Skeletal muscle tissue (tissue), 4 donors: Measurements from ENCODE around the gene SYT8. TPM values are rescaled to one million over a fixed set of nuclear protein-coding genes. Genes with fewer than 3 reads are reported as not detected.

Experiments used
- H3K27ac ChIP-seq: one replicate; pipeline ENCODE4 v1.7.0; 2013; ENCODE audit warnings: mild to moderate bottlenecking, low read depth, low read length, inconsistent platforms
- H3K27me3 ChIP-seq, 3 donors: one replicate each; pipeline ENCODE4 v1.7.0; 2013; ENCODE audit warnings: low read length in 3 of 3; ENCODE audit not compliant: control insufficient read depth in 3 of 3, insufficient read depth in 3 of 3
- H3K36me3 ChIP-seq, 3 donors: one replicate each; pipeline ENCODE4 v1.7.0; 2013; ENCODE audit warnings: low read length in 3 of 3; ENCODE audit not compliant: control insufficient read depth in 3 of 3, insufficient read depth in 3 of 3
- H3K4me1 ChIP-seq, 3 donors: one replicate each; pipeline ENCODE4 v1.7.0; 2013; ENCODE audit warnings: low read length in 3 of 3, mild to moderate bottlenecking in 3 of 3; ENCODE audit not compliant: control insufficient read depth in 3 of 3, insufficient read depth in 3 of 3
- H3K4me3 ChIP-seq, 3 donors: one replicate each; pipeline ENCODE4 v1.7.0; 2013; ENCODE audit warnings: low read length in 3 of 3
- H3K9ac ChIP-seq, 3 donors: one replicate each; pipeline ENCODE4 v1.7.0; 2013; ENCODE audit warnings: low read length in 3 of 3, mild to moderate bottlenecking in 3 of 3, moderate library complexity in 2 of 3, low read depth in 1 of 3
- H3K9me3 ChIP-seq, 3 donors: one replicate each; pipeline ENCODE4 v1.7.0; 2013; ENCODE audit warnings: low read length in 3 of 3; ENCODE audit not compliant: control insufficient read depth in 3 of 3
- total RNA-seq: library from RNA; depleted of rRNA; stranded (reverse); fragments of >200 nt; gene quantifications from one replicate; pipeline ENCODE4 v1.2.3, GENCODE V29; 2014
- donor health status: Osteomylitis.

The SYT8 gene
- total RNA-seq, 1 donor from 2014 or later = not detected

- Histone ChIP-seq H3K27me3 (peaks cover 14 to 45% (median 20%) of the 10 kb centered on the region in 3 donors), H3K4me3 (peak overlapping the region in 2 of 3 donors; percentile 23 to 41), H3K4me1 (peaks cover 44 to 66% (median 47%) of the 10 kb centered on the region in 3 donors), H3K9me3 (no peaks in the 10 kb centered on the region), H3K36me3 (peaks cover 0 to 3% (median 0%) of the 10 kb centered on the region in 3 donors), H3K9ac (peak overlapping the region; percentile 51 to 75 (median 53)), H3K27ac (peak overlapping the region; percentile 60)
Measured at GRCh38 chr11:1876361-1877063, 41.7 kb downstream of the SYT8 start.

- peaks cover 5 to 36% (median 11%) of the 10 kb centered on the region in 3 donors for H3K27me3 ChIP-seq
- peak overlapping the region; percentile 89 for H3K27ac ChIP-seq
- H3K4me1 ChIP-seq = peaks cover 53 to 71% (median 56%) of the 10 kb centered on the region in 3 donors
- H3K36me3 ChIP-seq = peaks cover 0 to 3% (median 0%) of the 10 kb centered on the region in 3 donors
- H3K9me3 ChIP-seq = no peaks in the 10 kb centered on the region
- peak overlapping the region in 1 of 3 donors; percentile 45 for H3K4me3 ChIP-seq
- peak overlapping the region in 2 of 3 donors; percentile 40 to 57 for H3K9ac ChIP-seq
Measured at GRCh38 chr11:1877211-1878136, 42.7 kb downstream of the SYT8 start.

GRCh38 chr11:1878137-1879031 lies 43.6 kb downstream of the SYT8 start:
- Histone ChIP-seq H3K9ac (peak overlapping the region in 1 of 3 donors; percentile 57), H3K27ac (peak overlapping the region; percentile 89), H3K4me1 (peaks cover 62 to 76% (median 63%) of the 10 kb centered on the region in 3 donors), H3K9me3 (no peaks in the 10 kb centered on the region), H3K4me3 (peak overlapping the region in 1 of 3 donors; percentile 45), H3K27me3 (peaks cover 2 to 29% (median 11%) of the 10 kb centered on the region in 3 donors), H3K36me3 (peaks cover 0 to 5% (median 2%) of the 10 kb centered on the region in 3 donors)

- Histone ChIP-seq H3K4me1 (peaks cover 63 to 78% (median 63%) of the 10 kb centered on the region in 3 donors), H3K4me3 (no peak overlapping the region)
Measured at GRCh38 chr11:1879342-1879940, 44.7 kb downstream of the SYT8 start.

GRCh38 chr11:1879941-1880720 lies 45.3 kb downstream of the SYT8 start:
- Histone ChIP-seq H3K9me3 (no peaks in the 10 kb centered on the region), H3K36me3 (peaks cover 3 to 18% (median 4%) of the 10 kb centered on the region in 3 donors), H3K9ac (peak overlapping the region; percentile 40 to 64 (median 57)), H3K4me1 (peaks cover 62 to 74% (median 63%) of the 10 kb centered on the region in 3 donors), H3K27ac (peak overlapping the region; percentile 89), H3K27me3 (peaks cover 2 to 19% (median 4%) of the 10 kb centered on the region in 3 donors), H3K4me3 (no peak overlapping the region)

More at GRCh38 chr11:1879342-1879940, 44.7 kb downstream of the SYT8 start:
- Histone ChIP-seq H3K9me3 (no peaks in the 10 kb centered on the region), H3K9ac (peak overlapping the region in 2 of 3 donors; percentile 57 to 64), H3K27me3 (peaks cover 2 to 24% (median 10%) of the 10 kb centered on the region in 3 donors), H3K27ac (peak overlapping the region; percentile 89), H3K36me3 (peaks cover 0 to 11% (median 4%) of the 10 kb centered on the region in 3 donors)

- Histone ChIP-seq H3K27me3 (peaks cover 0 to 15% (median 2%) of the 10 kb centered on the region in 3 donors), H3K4me3 (no peak overlapping the region), H3K36me3 (peaks cover 4 to 25% (median 5%) of the 10 kb centered on the region in 3 donors), H3K27ac (peak overlapping the region; percentile 89), H3K9me3 (no peaks in the 10 kb centered on the region), H3K9ac (peak overlapping the region; percentile 40 to 74 (median 72)), H3K4me1 (peaks cover 56 to 67% (median 60%) of the 10 kb centered on the region in 3 donors)
Measured at GRCh38 chr11:1880746-1881441, 46.1 kb downstream of the SYT8 start.

GRCh38 chr11:1881442-1882264 lies 46.9 kb downstream of the SYT8 start:
- Histone ChIP-seq H3K27me3 (peaks cover 0 to 9% (median 0%) of the 10 kb centered on the region in 3 donors), H3K9me3 (no peaks in the 10 kb centered on the region), H3K9ac (peak overlapping the region in 2 of 3 donors; percentile 3 to 72), H3K36me3 (peaks cover 4 to 31% (median 10%) of the 10 kb centered on the region in 3 donors), H3K4me3 (no peak overlapping the region), H3K27ac (peak overlapping the region; percentile 89), H3K4me1 (peaks cover 49 to 59% (median 53%) of the 10 kb centered on the region in 3 donors)
